Muscle of back (tissue), 11 donors: ENCODE measurements around the gene CCDC82. TPM values are rescaled to one million over a fixed set of nuclear protein-coding genes. Genes with fewer than 3 reads are reported as not detected.

Experiments used
- DNase-seq, 3 donors: peaks; one replicate each; pipeline versions ENCODE4 v3.0.0 to v3.0.0-alpha.2; 2013
- polyA plus RNA-seq, 10 donors: library from polyadenylated mRNA; unstranded; fragments of 120-200 nt; gene quantifications; one replicate each; pipeline ENCODE4 v1.2.1, GENCODE V29; 2013; ENCODE audit not compliant: insufficient read length in 10 of 10

The CCDC82 gene
- polyA plus RNA-seq, 10 donors, result 21.7 to 51.2 (median 31.8) TPM

GRCh38 chr11:96309016-96309642 lies 80.6 kb downstream of the CCDC82 start:
- no peak for DNase-seq

- peak; percentile 35 to 88 (median 66) for DNase-seq
Measured at GRCh38 chr11:96307776-96308140, 82.0 kb downstream of the CCDC82 start.

DNA sequence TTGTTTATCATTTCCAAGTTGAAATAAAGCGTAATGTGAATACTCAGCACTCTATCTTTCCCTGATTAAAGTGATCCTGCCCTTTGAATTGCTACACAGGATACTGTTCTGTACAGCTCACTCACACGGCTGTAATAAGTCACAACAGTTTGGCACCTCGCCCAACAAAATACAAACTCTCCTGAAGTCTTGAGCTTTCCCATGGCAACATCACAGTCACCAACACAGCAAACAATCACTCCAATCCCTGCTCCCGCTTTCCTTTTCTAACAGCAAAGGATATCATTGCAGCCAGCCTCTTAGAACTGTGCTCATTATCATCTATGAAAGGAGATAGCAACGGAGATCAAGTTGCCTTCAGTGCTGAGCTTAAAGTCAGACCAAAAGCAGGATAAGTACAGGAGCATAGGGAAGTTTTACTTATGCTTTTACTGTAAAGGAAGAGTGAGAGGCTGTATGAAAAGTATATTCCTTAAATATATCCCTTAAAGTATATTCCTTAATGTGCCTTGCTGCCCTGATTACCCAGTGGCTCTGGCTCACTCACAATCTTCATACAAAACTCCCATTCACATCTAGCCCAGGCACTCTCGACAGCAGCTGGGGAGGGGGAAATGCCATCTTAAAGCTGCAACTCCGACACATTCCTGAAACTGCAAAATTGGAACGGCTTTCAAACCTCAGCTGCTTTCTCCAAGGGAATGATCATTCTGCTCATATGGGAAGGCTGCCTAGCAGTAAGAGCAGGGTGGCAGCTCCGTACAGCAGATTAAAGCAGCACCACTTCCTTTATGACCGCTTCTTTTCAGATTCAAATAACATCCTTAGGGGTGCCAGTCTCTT lies 82.6 kb downstream of the CCDC82 start:
- DNase-seq, result peak; percentile 91 to 99 (median 96)

DNA sequence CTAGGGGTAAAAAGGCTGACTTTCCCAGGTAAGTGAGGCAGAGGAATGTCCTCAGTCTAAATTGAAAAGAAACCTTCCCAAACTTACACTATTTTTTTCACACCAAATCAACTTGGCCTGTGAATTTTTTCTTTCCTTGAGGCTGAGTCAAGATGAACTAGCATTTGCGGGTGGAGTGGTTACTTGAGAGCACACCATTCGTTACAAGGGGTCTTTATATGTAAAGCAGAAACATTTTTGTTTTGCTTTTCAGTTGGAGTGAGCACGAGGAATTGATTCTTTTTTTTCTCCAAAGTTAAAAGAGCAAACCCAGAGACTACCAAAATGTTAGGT lies 83.1 kb downstream of the CCDC82 start:
- no peak for DNase-seq

- DNase-seq, result peak in 1 of 3 donors; percentile 41
Measured at GRCh38 chr11:96306071-96306470, 83.6 kb downstream of the CCDC82 start.

- DNase-seq, result no peak
Measured at GRCh38 chr11:96303980-96304379, 85.7 kb downstream of the CCDC82 start.

DNA sequence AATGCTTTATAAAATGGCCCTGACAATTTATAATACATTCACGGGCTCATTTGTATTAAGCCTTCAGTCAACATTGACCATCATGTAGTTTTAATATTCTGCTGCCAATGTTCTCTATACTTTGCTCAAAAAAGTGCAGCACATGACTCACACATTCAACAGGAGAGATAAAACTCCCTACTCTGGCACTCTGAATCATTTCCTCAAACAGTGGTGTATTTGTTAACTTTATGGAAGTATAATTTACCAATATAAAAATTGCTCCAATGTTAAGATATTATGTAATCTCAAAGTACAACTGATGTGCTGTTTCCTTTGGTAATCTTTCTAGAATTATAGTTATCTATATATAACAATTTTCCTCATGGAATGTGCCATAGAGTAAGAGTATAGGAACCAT lies 86.6 kb downstream of the CCDC82 start:
- DNase-seq, result no peak

Other genes with a start within 250 kb of the CCDC82 start
- gene MAML2, start 46.7 kb downstream of the CCDC82 start, polyA plus RNA-seq, result 1 to 10 TPM; 4.5 to 8.9 (median 6.0) TPM
- gene JRKL, start 101 bp upstream of the CCDC82 start, polyA plus RNA-seq, result 10 to 100 TPM; 11.6 to 16.6 (median 13.1) TPM